Stimulated activated CD4-positive, alpha-beta T cell treated with anti-CD3 and anti-CD28 coated beads, Interleukin-15, amount 100 ng/mL, for 24 hours (primary cell): ENCODE measurements around the gene EXOC8.

ENCODE experiments used
- DNase-seq: peaks from one replicate; pipeline ENCODE4 v3.0.0-alpha.2; 2020

The EXOC8 gene

GRCh38 chr1:231337472-231338269 is at the start of gene EXOC8:
Gene EXOC8 (minus strand): TSS chr1:231337852. CDS start chr1:231337745, 107 bp downstream.
- peak; percentile 96 for DNase-seq

- no peak for DNase-seq
Observed at GRCh38 chr1:231386466-231386865, 48.8 kb upstream of the EXOC8 start.

- no peak for DNase-seq
Observed at GRCh38 chr1:231385416-231385748, 47.7 kb upstream of the EXOC8 start.

- no peak for DNase-seq
Observed at GRCh38 chr1:231384696-231385415, 47.2 kb upstream of the EXOC8 start.

GRCh38 chr1:231383159-231383860 is 45.7 kb upstream of the EXOC8 start:
- DNase-seq, result no peak

GRCh38 chr1:231382426-231382825 is 44.8 kb upstream of the EXOC8 start:
- DNase-seq, result no peak

GRCh38 chr1:231381729-231382128 is 44.1 kb upstream of the EXOC8 start:
- DNase-seq, result no peak

- peak; percentile 29 for DNase-seq
Observed at GRCh38 chr1:231376875-231377549, 39.4 kb upstream of the EXOC8 start.

GRCh38 chr1:231376101-231376500 is 38.4 kb upstream of the EXOC8 start:
- no peak for DNase-seq

- no peak for DNase-seq
Observed at GRCh38 chr1:231374394-231374793, 36.7 kb upstream of the EXOC8 start.

GRCh38 chr1:231372501-231372900 is 34.8 kb upstream of the EXOC8 start:
- DNase-seq, result no peak

GRCh38 chr1:231369282-231369681 is 31.6 kb upstream of the EXOC8 start:
- no peak for DNase-seq

- no peak for DNase-seq
Observed at GRCh38 chr1:231364192-231364591, 26.5 kb upstream of the EXOC8 start.

- no peak for DNase-seq
Observed at GRCh38 chr1:231363624-231364023, 26.0 kb upstream of the EXOC8 start.

- no peak for DNase-seq
Observed at GRCh38 chr1:231362325-231362724, 24.7 kb upstream of the EXOC8 start.

GRCh38 chr1:231359113-231359512 is 21.5 kb upstream of the EXOC8 start:
- DNase-seq, result no peak

- peak; percentile 28 for DNase-seq
Observed at GRCh38 chr1:231357831-231358354, 20.2 kb upstream of the EXOC8 start.

- DNase-seq, result no peak
Observed at GRCh38 chr1:231357187-231357772, 19.6 kb upstream of the EXOC8 start.

GRCh38 chr1:231355171-231355570 is 17.5 kb upstream of the EXOC8 start:
- no peak for DNase-seq

- DNase-seq, result no peak
Observed at GRCh38 chr1:231354330-231355020, 16.8 kb upstream of the EXOC8 start.

GRCh38 chr1:231353086-231353485 is 15.4 kb upstream of the EXOC8 start:
- no peak for DNase-seq

GRCh38 chr1:231351816-231352215 is 14.2 kb upstream of the EXOC8 start:
- DNase-seq, result no peak
